AG04450 (cell line): Measurements from ENCODE around the gene GLOD5. TPM values are rescaled to one million over a fixed set of nuclear protein-coding genes. Genes with fewer than 3 reads are reported as not detected.

ENCODE experiments used
- CTCF ChIA-PET: fragments of 300-600, 350-600 bp; formaldehyde crosslinking; extraction: SDS; loops from one replicate; lab custom pipeline; 2022; ENCODE audit warnings: antibody characterized with exemption, inconsistent platforms; lab: Charles Lee
- POLR2A ChIA-PET: fragments of 350-600 bp; formaldehyde crosslinking; extraction: SDS; loops from one replicate; lab custom pipeline; 2021; ENCODE audit warnings: antibody characterized with exemption, inconsistent platforms; lab: Yijun Ruan, JAX
- DNase-seq: peaks from one replicate; pipeline ENCODE4 v3.0.0-alpha.2; 2011; ENCODE audit warnings: low read depth, low spot score
- H3K27ac ChIP-seq: one replicate; pipeline ENCODE4 v1.5.1; 2012; ENCODE audit warnings: low read depth, low read length, control low read depth
- H3K27me3 ChIP-seq: one replicate; pipeline ENCODE4 v1.6.0; 2012; ENCODE audit warnings: low read length; ENCODE audit not compliant: control insufficient read depth, insufficient read depth
- H3K4me3 ChIP-seq: 2 replicates; pipeline ENCODE4 v1.5.1; 2011; ENCODE audit warnings: mild to moderate bottlenecking, low read depth, low read length, control low read depth
- H3K9me3 ChIP-seq: 2 replicates; pipeline ENCODE4 v1.5.1; 2012; ENCODE audit warnings: low read length; ENCODE audit not compliant: control insufficient read depth, insufficient read depth
- polyA minus RNA-seq: library from RNA; depleted of rRNA, polyadenylated mRNA; stranded (reverse); fragments of >200 nt; gene quantifications from 2 replicates; pipeline ENCODE4 v1.2.3, GENCODE V29; 2011; rRNA and poly(A)+ RNA removed
- polyA plus RNA-seq: library from polyadenylated mRNA; depleted of rRNA; stranded (reverse); fragments of >200 nt; gene quantifications from 2 replicates; pipeline ENCODE4 v1.2.3, GENCODE V29; 2011; rRNA removed
- TF ChIP-seq, protein P1 (sequence below): IDR thresholded peaks from 2 replicates; pipeline ENCODE4 v1.5.1; 2011; ENCODE audit warnings: low read depth, low read length, control low read depth, inconsistent platforms

Gene GLOD5
- polyA plus RNA-seq, result not detected in 2 replicates
- polyA minus RNA-seq, result not detected in 2 replicates

- POLR2A ChIA-PET, result no interaction called here
- H3K9me3 ChIP-seq, result no peaks in the 10 kb centered on the region
- DNase-seq, result no peak
- H3K27ac ChIP-seq, result no peak within 1 kb of the TSS
- CTCF ChIA-PET, result interaction anchor here (0.6 kb wide), 1 partner anchor 83 kb away, joined by 3 read pairs; no protein-coding TSS in a partner anchor
- TF ChIP-seq, protein P1, sequence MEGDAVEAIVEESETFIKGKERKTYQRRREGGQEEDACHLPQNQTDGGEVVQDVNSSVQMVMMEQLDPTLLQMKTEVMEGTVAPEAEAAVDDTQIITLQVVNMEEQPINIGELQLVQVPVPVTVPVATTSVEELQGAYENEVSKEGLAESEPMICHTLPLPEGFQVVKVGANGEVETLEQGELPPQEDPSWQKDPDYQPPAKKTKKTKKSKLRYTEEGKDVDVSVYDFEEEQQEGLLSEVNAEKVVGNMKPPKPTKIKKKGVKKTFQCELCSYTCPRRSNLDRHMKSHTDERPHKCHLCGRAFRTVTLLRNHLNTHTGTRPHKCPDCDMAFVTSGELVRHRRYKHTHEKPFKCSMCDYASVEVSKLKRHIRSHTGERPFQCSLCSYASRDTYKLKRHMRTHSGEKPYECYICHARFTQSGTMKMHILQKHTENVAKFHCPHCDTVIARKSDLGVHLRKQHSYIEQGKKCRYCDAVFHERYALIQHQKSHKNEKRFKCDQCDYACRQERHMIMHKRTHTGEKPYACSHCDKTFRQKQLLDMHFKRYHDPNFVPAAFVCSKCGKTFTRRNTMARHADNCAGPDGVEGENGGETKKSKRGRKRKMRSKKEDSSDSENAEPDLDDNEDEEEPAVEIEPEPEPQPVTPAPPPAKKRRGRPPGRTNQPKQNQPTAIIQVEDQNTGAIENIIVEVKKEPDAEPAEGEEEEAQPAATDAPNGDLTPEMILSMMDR, result peak; percentile 21; the same call in 1 of the 2 replicates
- H3K4me3 ChIP-seq, result no peak within 1 kb of the TSS
- H3K27me3 ChIP-seq, result peaks cover 5% of the 10 kb centered on the region
Observed at GRCh38 chrX:48761674-48762471, at the start of gene GLOD5. GLOD5 (plus strand) TSS chrX:48761747; CDS start chrX:48761791, 44 bp downstream.

DNA sequence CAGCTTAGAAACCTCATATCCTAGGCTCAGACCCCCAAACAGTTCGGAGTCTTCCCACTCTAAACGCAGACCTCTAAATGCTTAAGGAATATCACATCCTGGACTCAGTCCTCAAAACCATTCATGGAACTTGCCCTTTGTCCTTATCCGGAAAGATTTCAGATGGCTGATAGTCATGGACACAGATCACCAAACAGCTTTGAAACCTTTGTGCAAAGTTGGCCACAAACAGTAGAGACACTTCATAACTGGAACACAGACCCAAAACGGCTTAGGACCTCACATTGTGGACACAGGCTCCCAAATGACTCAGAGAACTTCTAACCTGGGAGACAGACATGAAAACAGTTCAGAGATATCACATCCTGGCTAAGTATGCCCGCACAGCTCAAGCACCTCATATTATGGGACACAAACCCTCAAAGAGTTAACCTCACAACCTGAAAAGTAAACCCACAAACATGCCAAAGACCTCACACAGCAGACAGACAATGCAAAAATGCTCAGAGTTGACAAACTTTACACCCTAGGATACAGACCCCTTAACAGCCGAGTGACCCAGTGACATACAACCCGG lies 49.5 kb upstream of the GLOD5 start:
- TF ChIP-seq, protein P1, result no peak
- CTCF ChIA-PET, result no interaction called here
- DNase-seq, result no peak
- Histone ChIP-seq H3K27me3 (no peaks in the 10 kb centered on the region), H3K4me3 (no peak overlapping the region), H3K27ac (no peak overlapping the region), H3K9me3 (no peaks in the 10 kb centered on the region)
- POLR2A ChIA-PET, result no interaction called here

DNA sequence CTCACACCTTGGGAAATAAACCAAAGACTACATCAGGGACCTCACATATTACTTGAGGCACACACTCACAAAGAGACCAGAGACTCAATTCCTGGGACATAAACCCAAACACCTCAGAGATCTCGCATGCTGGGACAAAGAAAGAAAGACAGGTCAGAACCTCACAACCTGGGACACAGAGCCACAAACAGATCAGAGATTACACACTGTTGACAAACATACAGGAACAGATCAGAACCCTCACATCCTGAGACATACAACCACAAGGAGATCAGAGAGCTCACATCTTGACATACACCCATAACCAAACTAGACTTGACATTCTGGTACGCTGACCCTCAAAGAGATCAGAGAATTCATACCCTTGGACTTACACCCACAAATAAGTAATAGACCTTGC lies 47.7 kb upstream of the GLOD5 start:
- H3K27me3 ChIP-seq, result no peaks in the 10 kb centered on the region
- TF ChIP-seq, protein P1, result no peak
- H3K27ac ChIP-seq, result no peak overlapping the region
- H3K9me3 ChIP-seq, result no peaks in the 10 kb centered on the region
- ChIA-PET POLR2A (interaction anchor here (0.6 kb wide), 1 partner anchor 38 kb away, joined by 3 read pairs; no protein-coding TSS in a partner anchor), CTCF (no interaction called here)
- no peak overlapping the region for H3K4me3 ChIP-seq
- no peak for DNase-seq

GRCh38 chrX:48714573-48714972 lies 47.0 kb upstream of the GLOD5 start:
- DNase-seq, result no peak
- Histone ChIP-seq H3K9me3 (no peaks in the 10 kb centered on the region), H3K27ac (no peak overlapping the region), H3K4me3 (no peak overlapping the region), H3K27me3 (no peaks in the 10 kb centered on the region)
- POLR2A ChIA-PET, result no interaction called here
- TF ChIP-seq, protein P1, result no peak
- CTCF ChIA-PET, result no interaction called here

DNA sequence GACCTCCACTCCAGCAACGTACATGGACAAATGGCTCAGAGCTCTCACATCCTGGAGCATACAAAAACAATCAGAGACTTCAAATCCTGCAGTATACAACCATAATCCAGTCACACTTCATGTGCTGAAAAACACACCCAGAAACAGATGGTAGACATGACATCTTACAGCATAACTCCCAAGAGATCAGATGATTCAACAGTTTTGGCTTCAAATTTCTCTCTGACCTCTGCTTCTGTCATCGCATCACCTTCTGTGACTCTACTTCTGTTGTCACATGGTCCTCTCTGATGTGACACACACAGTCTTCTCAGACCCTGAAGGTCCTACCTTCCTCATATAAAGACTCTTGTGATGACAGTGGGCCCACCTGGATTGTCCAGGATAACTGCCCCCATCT lies 46.5 kb upstream of the GLOD5 start:
- ChIA-PET POLR2A (interaction anchor here (0.5 kb wide), 1 partner anchor 106 kb away, joined by 5 read pairs; no protein-coding TSS in a partner anchor), CTCF (no interaction called here)
- Histone ChIP-seq H3K9me3 (no peaks in the 10 kb centered on the region), H3K27me3 (no peaks in the 10 kb centered on the region), H3K4me3 (no peak overlapping the region), H3K27ac (no peak overlapping the region)
- DNase-seq, result no peak
- TF ChIP-seq, protein P1, result no peak
